H9 (cell line): ENCODE results near the gene KAZALD1. TPM values are rescaled to one million over a fixed set of nuclear protein-coding genes. Genes with fewer than 3 reads are reported as not detected.

ENCODE experiments used
- DNase-seq: peaks from one replicate; pipeline ENCODE4 v3.0.0-alpha.2; 2017
- H2AFZ ChIP-seq: one replicate; pipeline ENCODE4 v1.6.1; 2013; ENCODE audit warnings: mild to moderate bottlenecking, low read length, control low read depth, moderate library complexity
- H2AK5ac ChIP-seq: 2 replicates; pipeline ENCODE4 v1.6.1; 2013; ENCODE audit warnings: low read length, control low read depth, mixed read lengths; ENCODE audit not compliant: insufficient read length
- H2BK120ac ChIP-seq: one replicate; pipeline ENCODE4 v1.6.1; 2013; ENCODE audit warnings: low read depth, mild to moderate bottlenecking, low read length, control low read depth, inconsistent platforms; ENCODE audit not compliant: poor library complexity, severe bottlenecking
- H2BK12ac ChIP-seq: 2 replicates; pipeline ENCODE4 v1.6.1; 2013; ENCODE audit warnings: low read length, control low read depth, mixed read lengths, low read depth; ENCODE audit not compliant: insufficient read length
- H2BK15ac ChIP-seq: 2 replicates; pipeline ENCODE4 v1.6.1; 2013; ENCODE audit warnings: low read depth, low read length, control low read depth
- H2BK20ac ChIP-seq: one replicate; pipeline ENCODE4 v1.6.1; 2013; ENCODE audit warnings: low read depth, mild to moderate bottlenecking, low read length, control low read depth, inconsistent platforms; ENCODE audit not compliant: poor library complexity, severe bottlenecking
- H2BK5ac ChIP-seq: 2 replicates; pipeline ENCODE4 v1.6.1; 2013; ENCODE audit warnings: low read length, control low read depth, mixed read lengths; ENCODE audit not compliant: insufficient read length
- H3K14ac ChIP-seq: 2 replicates; pipeline ENCODE4 v1.6.1; 2013; ENCODE audit warnings: low read length, control low read depth; ENCODE audit not compliant: insufficient read depth
- H3K18ac ChIP-seq: 2 replicates; pipeline ENCODE4 v1.6.1; 2013; ENCODE audit warnings: low read depth, mild to moderate bottlenecking, mixed read lengths, low read length, control low read depth; ENCODE audit not compliant: insufficient read length
- H3K23ac ChIP-seq: 2 replicates; pipeline ENCODE4 v1.6.1; 2013; ENCODE audit warnings: low read length, control low read depth, mixed read lengths, low read depth; ENCODE audit not compliant: insufficient read length
- H3K23me2 ChIP-seq: 2 replicates; pipeline ENCODE4 v1.6.1; 2013; ENCODE audit warnings: low read depth, mild to moderate bottlenecking, mixed read lengths, low read length, control low read depth; ENCODE audit not compliant: insufficient read length, poor library complexity, severe bottlenecking
- H3K27ac ChIP-seq: 2 replicates; pipeline ENCODE4 v1.5.1; 2013; ENCODE audit warnings: low read length, control low read depth, mixed read lengths, low read depth; ENCODE audit not compliant: insufficient read length
- H3K27me3 ChIP-seq: 2 replicates; pipeline ENCODE4 v1.6.1; 2013; ENCODE audit warnings: low read length, control low read depth, inconsistent platforms; ENCODE audit not compliant: insufficient read depth
- H3K4ac ChIP-seq: 2 replicates; pipeline ENCODE4 v1.6.1; 2013; ENCODE audit warnings: low read depth, mild to moderate bottlenecking, control low read depth, inconsistent platforms, low read length, moderate library complexity
- H3K4me1 ChIP-seq: 2 replicates; pipeline ENCODE4 v1.6.1; 2013; ENCODE audit warnings: low read length, control low read depth, inconsistent platforms; ENCODE audit not compliant: insufficient read depth
- H3K4me2 ChIP-seq: 2 replicates; pipeline ENCODE4 v1.6.1; 2013; ENCODE audit warnings: low read length, control low read depth, mixed read lengths; ENCODE audit not compliant: insufficient read length, insufficient read depth
- H3K56ac ChIP-seq: 2 replicates; pipeline ENCODE4 v1.6.1; 2013; ENCODE audit warnings: low read depth, mild to moderate bottlenecking, mixed read lengths, low read length, control low read depth; ENCODE audit not compliant: insufficient read length
- H3K79me1 ChIP-seq: 2 replicates; pipeline ENCODE4 v1.6.1; 2013; ENCODE audit warnings: low read depth, mild to moderate bottlenecking, moderate library complexity, low read length, control low read depth, inconsistent platforms; ENCODE audit not compliant: insufficient read depth, poor library complexity, severe bottlenecking
- H3K79me2 ChIP-seq: 2 replicates; pipeline ENCODE4 v1.6.1; 2013; ENCODE audit warnings: low read length, control low read depth, inconsistent platforms; ENCODE audit not compliant: insufficient read depth
- H3K9ac ChIP-seq: 2 replicates; pipeline ENCODE4 v1.6.1; 2013; ENCODE audit warnings: low read length, control low read depth, mixed read lengths; ENCODE audit not compliant: insufficient read length; ENCODE audit errors: extremely low read depth
- H3K9me3 ChIP-seq: one replicate; pipeline ENCODE4 v1.6.1; 2013; ENCODE audit warnings: low read depth, low read length, inconsistent platforms; ENCODE audit not compliant: control insufficient read depth
- H3T11ph ChIP-seq: one replicate; pipeline ENCODE4 v1.6.1; 2013; ENCODE audit warnings: mild to moderate bottlenecking, low read length, control low read depth, inconsistent platforms
- H4K20me1 ChIP-seq: one replicate; pipeline ENCODE4 v1.6.1; 2013; ENCODE audit not compliant: control insufficient read depth, insufficient read length, insufficient read depth
- H4K5ac ChIP-seq: 2 replicates; pipeline ENCODE4 v1.6.1; 2013; ENCODE audit warnings: low read depth, mild to moderate bottlenecking, mixed read lengths, low read length, control low read depth; ENCODE audit not compliant: insufficient read length
- H4K8ac ChIP-seq: replicated peaks from 2 replicates; pipeline ENCODE4 v1.6.1; 2013; ENCODE audit warnings: low read length, control low read depth, mixed read lengths, low read depth; ENCODE audit not compliant: insufficient read length
- H4K91ac ChIP-seq: 2 replicates; pipeline ENCODE4 v1.6.1; 2013; ENCODE audit warnings: low read depth, mild to moderate bottlenecking, moderate library complexity, mixed read lengths, low read length, control low read depth; ENCODE audit not compliant: insufficient read length
- H3K27ac Mint-ChIP-seq, 3 experiments: 2 replicates in 2 of 3; 3 replicates in 1 of 3; pipeline ENCODE4 v1.8.0; 2020 to 2021; ENCODE audit warnings: mixed read lengths in 3 of 3, mild to moderate bottlenecking in 1 of 3, moderate library complexity in 1 of 3
- H3K27me3 Mint-ChIP-seq: 2 replicates; pipeline ENCODE4 v1.8.0; 2021; ENCODE audit warnings: low read depth, mild to moderate bottlenecking, moderate library complexity, mixed read lengths
- H3K36me3 Mint-ChIP-seq, 3 experiments: 2 replicates in 2 of 3; 3 replicates in 1 of 3; pipeline ENCODE4 v1.8.0; 2020 to 2021; ENCODE audit warnings: low read depth in 3 of 3, mixed read lengths in 3 of 3; ENCODE audit not compliant: insufficient read depth in 1 of 3
- H3K4me1 Mint-ChIP-seq, 2 experiments: 2 replicates each; pipeline ENCODE4 v1.8.0; 2020; ENCODE audit warnings: mixed read lengths in 2 of 2
- H3K4me3 Mint-ChIP-seq, 2 experiments: 2 replicates in 1 of 2; 3 replicates in 1 of 2; pipeline ENCODE4 v1.8.0; 2020 to 2021; ENCODE audit warnings: mild to moderate bottlenecking in 2 of 2, mixed read lengths in 2 of 2, moderate library complexity in 1 of 2
- H3K9me3 Mint-ChIP-seq, 2 experiments: 2 replicates in 1 of 2; 3 replicates in 1 of 2; pipeline ENCODE4 v1.8.0; 2020; ENCODE audit warnings: mild to moderate bottlenecking in 2 of 2, mixed read lengths in 2 of 2, moderate library complexity in 1 of 2
- WGBS: extraction: QIAGEN DNeasy Blood & Tissue Kit; methylation state at CpG from one replicate; pipeline ENCODE4 v1.1.7; 2013; ENCODE audit warnings: missing lambda C conversion rate, low lambda C conversion rate, mixed read lengths; ENCODE audit not compliant: insufficient read length; ENCODE audit errors: extremely low coverage; 5-methylcytosine and 5-hydroxymethylcytosine counted together
- total RNA-seq: library from RNA; stranded (reverse); gene quantifications from 2 replicates; pipeline ENCODE4 v1.2.1, GENCODE V29; 2021
- TF ChIP-seq, protein P1 (sequence below): fragments of 200-600 bp; sonication (generic); conservative IDR thresholded peaks from 3 replicates; pipeline ENCODE4 v1.8.0; 2021; ENCODE audit warnings: antibody characterized with exemption, mild to moderate bottlenecking

KAZALD1 gene
- total RNA-seq, 1 experiment from 2014 or later, result 2.9 TPM

DNA sequence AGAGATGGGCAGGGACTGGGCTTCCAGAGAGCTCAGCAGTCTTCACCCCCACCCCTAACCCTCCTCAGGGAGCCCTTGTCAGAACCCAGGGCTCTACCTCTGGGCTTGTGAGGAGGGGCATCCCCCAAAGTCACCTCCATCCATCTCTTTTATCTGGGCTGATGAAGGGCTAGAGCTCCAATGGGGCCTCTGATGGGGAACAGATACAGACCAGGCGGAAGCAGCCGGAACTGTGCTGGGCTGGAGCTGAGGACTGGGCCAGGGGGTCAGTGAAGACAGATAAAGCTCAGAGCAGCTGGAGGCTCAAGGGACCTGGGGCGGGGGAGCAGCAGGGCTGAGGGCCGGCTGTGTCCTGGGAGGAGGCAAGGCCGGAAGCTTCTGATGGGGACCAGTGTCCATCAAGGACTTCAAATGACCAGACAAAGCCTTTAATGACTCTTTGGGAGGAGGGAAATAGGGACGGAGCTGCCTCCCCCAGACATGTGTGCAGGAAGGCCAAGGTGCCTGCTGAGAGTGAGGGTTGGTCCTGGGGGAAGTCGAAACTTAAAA, 10.2 kb downstream of the KAZALD1 start:
- Mint-ChIP-seq H3K27me3 (peaks cover 66% of the 10 kb centered on the region), H3K27ac (no peak overlapping the region)
- WGBS, result no CpG with 5 or more reads among the region's 7 CpGs

More for the DNA sequence above, 10.2 kb downstream of the KAZALD1 start:
- Histone ChIP-seq H3K23me2 (peaks cover 10% of the 10 kb centered on the region), H3K27me3 (peaks cover 10% of the 10 kb centered on the region; the same call in 1 of the 2 replicates), H3K79me1 (no peaks in the 10 kb centered on the region), H3K27ac (no peak overlapping the region), H3K14ac (no peak overlapping the region), H3K4me2 (no peak overlapping the region), H3K56ac (no peak overlapping the region), H4K91ac (no peak overlapping the region), H4K8ac (no peak overlapping the region), H3K4ac (no peak overlapping the region), H3K9ac (no peak overlapping the region), H2BK120ac (no peak overlapping the region), H2AK5ac (no peak overlapping the region), H3K23ac (no peak overlapping the region), H2BK5ac (no peak overlapping the region), H3K9me3 (no peaks in the 10 kb centered on the region), H4K5ac (no peak overlapping the region), H2AFZ (no peak overlapping the region), H3K79me2 (no peaks in the 10 kb centered on the region), H4K20me1 (no peaks in the 10 kb centered on the region), H3K4me1 (peaks cover 2% of the 10 kb centered on the region; the same call in 1 of the 2 replicates), H3K18ac (no peak overlapping the region), H3T11ph (no peak overlapping the region), H2BK20ac (no peak overlapping the region), H2BK12ac (no peak overlapping the region), H2BK15ac (no peak overlapping the region)
- no peak overlapping the region; a peak in 1 of 5 replicates for H3K4me3 Mint-ChIP-seq
- TF ChIP-seq, protein P1, sequence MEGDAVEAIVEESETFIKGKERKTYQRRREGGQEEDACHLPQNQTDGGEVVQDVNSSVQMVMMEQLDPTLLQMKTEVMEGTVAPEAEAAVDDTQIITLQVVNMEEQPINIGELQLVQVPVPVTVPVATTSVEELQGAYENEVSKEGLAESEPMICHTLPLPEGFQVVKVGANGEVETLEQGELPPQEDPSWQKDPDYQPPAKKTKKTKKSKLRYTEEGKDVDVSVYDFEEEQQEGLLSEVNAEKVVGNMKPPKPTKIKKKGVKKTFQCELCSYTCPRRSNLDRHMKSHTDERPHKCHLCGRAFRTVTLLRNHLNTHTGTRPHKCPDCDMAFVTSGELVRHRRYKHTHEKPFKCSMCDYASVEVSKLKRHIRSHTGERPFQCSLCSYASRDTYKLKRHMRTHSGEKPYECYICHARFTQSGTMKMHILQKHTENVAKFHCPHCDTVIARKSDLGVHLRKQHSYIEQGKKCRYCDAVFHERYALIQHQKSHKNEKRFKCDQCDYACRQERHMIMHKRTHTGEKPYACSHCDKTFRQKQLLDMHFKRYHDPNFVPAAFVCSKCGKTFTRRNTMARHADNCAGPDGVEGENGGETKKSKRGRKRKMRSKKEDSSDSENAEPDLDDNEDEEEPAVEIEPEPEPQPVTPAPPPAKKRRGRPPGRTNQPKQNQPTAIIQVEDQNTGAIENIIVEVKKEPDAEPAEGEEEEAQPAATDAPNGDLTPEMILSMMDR, result no peak
- no peaks in the 10 kb centered on the region for H3K36me3 Mint-ChIP-seq
- H3K4me1 Mint-ChIP-seq, result peaks cover 17 to 37% of the 10 kb centered on the region in 2 experiments
- H3K9me3 Mint-ChIP-seq, result no peaks in the 10 kb centered on the region; a peak in 1 of 5 replicates
- no peak for DNase-seq
